A549 treated with CpdA at 1 μM for 4 hours (cell line): Measurements from ENCODE around the gene DOCK10. TPM values are rescaled to one million over a fixed set of nuclear protein-coding genes. Genes with fewer than 3 reads are reported as not detected.

Experiments used
- total RNA-seq: library from RNA; stranded (reverse); fragments of 200-300 nt; extraction: Qiagen RNA extraction; gene quantifications from 5 replicates; pipeline ENCODE4 v1.2.3, GENCODE V29; 2022; ENCODE audit warnings: low read depth

DOCK10 gene
- 43.4 to 56.2 TPM (median 46.6 TPM) in 5 replicates for total RNA-seq

GRCh38 chr2:225041851-225042799 lies at the start of gene DOCK10:
Gene DOCK10 (minus strand): TSS chr2:225042468. CDS start chr2:225042374, 94 bp downstream.

GRCh38 chr2:224716201-224716600 lies 326.1 kb downstream of the DOCK10 start, which contains the start of gene CCDC195:
Gene CCDC195 (minus strand): TSS chr2:224716365. CDS start chr2:224716365, 0 bp downstream.

